Keratinocyte (primary cell): ENCODE data around the gene ATXN7. TPM values are rescaled to one million over a fixed set of nuclear protein-coding genes. Genes with fewer than 3 reads are reported as not detected.

Source experiments
- DNase-seq: peaks from one replicate; pipeline ENCODE4 v3.0.0-alpha.2; 2011; ENCODE audit warnings: low read depth, missing footprints, low spot score
- FAIRE-seq: peaks from 2 replicates; lab custom pipeline; 2011; peaks lifted over from hg19 to GRCh38; lab: Jason Lieb, UNC
- H2AFZ ChIP-seq: 2 replicates; pipeline ENCODE4 v1.6.0; 2012; ENCODE audit warnings: low read length, control low read depth, inconsistent platforms; ENCODE audit not compliant: control insufficient read depth
- H3K27ac ChIP-seq: 2 replicates; pipeline ENCODE4 v1.5.1; 2011; ENCODE audit warnings: low read length; ENCODE audit not compliant: control insufficient read depth, insufficient read depth
- H3K27me3 ChIP-seq: 3 replicates; pipeline ENCODE4 v1.6.0; 2011; ENCODE audit warnings: low read length; ENCODE audit not compliant: control insufficient read depth, insufficient read depth; ENCODE audit errors: extremely low read depth
- H3K36me3 ChIP-seq, 2 experiments: 2 replicates in 1 of 2; 3 replicates in 1 of 2; pipeline ENCODE4 v1.5.1; 2011; ENCODE audit warnings: low read length in 2 of 2, mild to moderate bottlenecking in 1 of 2; ENCODE audit not compliant: control insufficient read depth in 2 of 2, insufficient read depth in 2 of 2; ENCODE audit errors: extremely low read depth in 1 of 2
- H3K4me1 ChIP-seq: 3 replicates; pipeline ENCODE4 v1.5.1; 2011; ENCODE audit warnings: low read length; ENCODE audit not compliant: control insufficient read depth, insufficient read depth; ENCODE audit errors: extremely low read depth
- H3K4me2 ChIP-seq: 3 replicates; pipeline ENCODE4 v1.6.0; 2011; ENCODE audit warnings: low read depth, low read length; ENCODE audit not compliant: control insufficient read depth, insufficient read depth; ENCODE audit errors: extremely low read depth
- H3K4me3 ChIP-seq, 3 experiments: fragments of 200-600 bp in 1 of 3; sonication (generic) in 1 of 3; 2 replicates in 2 of 3; 3 replicates in 1 of 3; pipeline ENCODE4 v1.5.1; 2011 to 2016; ENCODE audit warnings: low read length in 3 of 3, mild to moderate bottlenecking in 3 of 3, control low read depth in 2 of 3, inconsistent platforms in 1 of 3, low read depth in 1 of 3, mixed read lengths in 1 of 3, mixed run types in 1 of 3, moderate library complexity in 1 of 3; ENCODE audit not compliant: control insufficient read depth in 2 of 3, insufficient read depth in 2 of 3; ENCODE audit errors: extremely low read depth in 1 of 3
- H3K79me2 ChIP-seq: 2 replicates; pipeline ENCODE4 v1.6.0; 2012; ENCODE audit warnings: low read length; ENCODE audit not compliant: control insufficient read depth, insufficient read depth
- H3K9ac ChIP-seq: 3 replicates; pipeline ENCODE4 v1.6.0; 2011; ENCODE audit warnings: low read length; ENCODE audit not compliant: control insufficient read depth, insufficient read depth; ENCODE audit errors: extremely low read depth
- H3K9me1 ChIP-seq: 3 replicates; pipeline ENCODE4 v1.6.0; 2011; ENCODE audit warnings: low read length; ENCODE audit not compliant: control insufficient read depth, insufficient read depth; ENCODE audit errors: extremely low read depth
- H3K9me3 ChIP-seq: 2 replicates; pipeline ENCODE4 v1.5.1; 2012; ENCODE audit warnings: low read depth, low read length; ENCODE audit not compliant: control insufficient read depth
- H4K20me1 ChIP-seq: 3 replicates; pipeline ENCODE4 v1.6.0; 2011; ENCODE audit warnings: low read length; ENCODE audit not compliant: control insufficient read depth, insufficient read depth; ENCODE audit errors: extremely low read depth
- CTCF ChIP-seq, 3 experiments: IDR thresholded peaks in 1 of 3; conservative IDR thresholded peaks in 1 of 3; optimal IDR thresholded peaks in 1 of 3; 2 replicates in 2 of 3; 3 replicates in 1 of 3; pipeline versions ENCODE3 to v1.5.1; 2011; ENCODE audit warnings: low read length in 3 of 3, mild to moderate bottlenecking in 3 of 3, moderate library complexity in 2 of 3, control low read depth in 1 of 3, inconsistent platforms in 1 of 3; ENCODE audit not compliant: insufficient read depth in 2 of 3; ENCODE audit errors: extremely low read depth in 1 of 3
- EZH2 ChIP-seq: IDR thresholded peaks from one replicate; pipeline ENCODE4 v1.6.1; 2012; ENCODE audit warnings: inconsistent platforms, mild to moderate bottlenecking, low read length, moderate library complexity
- dilution Hi-C: fragments of 300-500 bp; cut with MboI; formaldehyde crosslinking; loops from one replicate; pipeline ENCODE4 v1.7.0; 2020; ENCODE audit warnings: low sequenced_read_pairs; ENCODE audit not compliant: extremely low pct_ligation_motif_present
- polyA plus RNA-seq, 5 experiments: library from polyadenylated mRNA; depleted of rRNA in 3 of 5; stranded (reverse) in 3 of 5; stranded (forward) in 1 of 5; unstranded in 1 of 5; fragments of >200 nt; gene quantifications; 1 replicate in 1 of 5; 2 replicates in 3 of 5; 3 replicates in 1 of 5; pipeline versions ENCODE4 v1.2.1 to v1.2.3, GENCODE V29; 2011 to 2012; ENCODE audit warnings: missing spikeins in 2 of 5, low read depth in 1 of 5, low replicate concordance in 1 of 5

The ATXN7 gene
- polyA plus RNA-seq, 1 donor (not counting 4 experiments of a cell fraction or from before 2014, with no cell fraction given): 8.8 TPM

GRCh38 chr3:63943678-63944077 lies 80.0 kb downstream of the ATXN7 start:
- dilution Hi-C loops: no loop called here
- Histone ChIP-seq H3K9me1 (peaks cover 3% of the 10 kb centered on the region), H3K27me3 (no peaks in the 10 kb centered on the region), H3K4me3 (no peak overlapping the region), H4K20me1 (peaks cover 5% of the 10 kb centered on the region), H2AFZ (no peak overlapping the region), H3K4me2 (no peak overlapping the region), H3K4me1 (peaks cover 19% of the 10 kb centered on the region), H3K9ac (no peak overlapping the region), H3K79me2 (peaks cover 62% of the 10 kb centered on the region), H3K27ac (no peak overlapping the region), H3K9me3 (no peaks in the 10 kb centered on the region), H3K36me3 (peaks cover 9 to 11% of the 10 kb centered on the region in 2 experiments)
- FAIRE-seq (no peak), DNase-seq (no peak)
- TF ChIP-seq EZH2 (no peak), CTCF (optimal IDR thresholded peaks at IDR 0.05 in 1 of 3, IDR thresholded peaks at IDR 0.05 in 1 of 3, conservative IDR thresholded peaks at IDR 0.05 in 1 of 3; ENCODE audit: extremely low read depth in 1 of 3, insufficient read depth in 2 of 3, low read length in 3 of 3) (no peak)

- H3K4me2 ChIP-seq: no peak overlapping the region
- H4K20me1 ChIP-seq: peaks cover 2% of the 10 kb centered on the region
- dilution Hi-C loops: no loop called here
- FAIRE-seq (no peak), DNase-seq (no peak)
- H3K9ac ChIP-seq: no peak overlapping the region
- no peaks in the 10 kb centered on the region for H3K9me3 ChIP-seq
- no peak overlapping the region for H2AFZ ChIP-seq
- no peaks in the 10 kb centered on the region for H3K9me1 ChIP-seq
- H3K27me3 ChIP-seq: no peaks in the 10 kb centered on the region
- H3K36me3 ChIP-seq: peaks cover 9 to 11% of the 10 kb centered on the region in 2 experiments
- no peak overlapping the region for H3K27ac ChIP-seq
- peaks cover 8% of the 10 kb centered on the region for H3K4me1 ChIP-seq
- no peak for TF ChIP-seq CTCF (optimal IDR thresholded peaks at IDR 0.05 in 1 of 3, IDR thresholded peaks at IDR 0.05 in 1 of 3, conservative IDR thresholded peaks at IDR 0.05 in 1 of 3; ENCODE audit: extremely low read depth in 1 of 3, insufficient read depth in 2 of 3, low read length in 3 of 3)
- TF ChIP-seq EZH2: no peak
- peaks cover 57% of the 10 kb centered on the region for H3K79me2 ChIP-seq
- no peak overlapping the region for H3K4me3 ChIP-seq
Observed at GRCh38 chr3:63945558-63946096, 82.0 kb downstream of the ATXN7 start.
